K562 (cell line): ENCODE data around the gene PMPCB. TPM values are rescaled to one million over a fixed set of nuclear protein-coding genes. Genes with fewer than 3 reads are reported as not detected.

Experiments
- BRD9 ChIP-seq: fragments of 450-650 bp; IDR thresholded peaks from 2 replicates; pipeline ENCODE4 v1.6.1; 2018; ENCODE audit warnings: low read depth; ENCODE audit not compliant: partially characterized antibody
- CBX3 ChIP-seq, 2 experiments: IDR thresholded peaks; 1 replicate in 1 of 2; 2 replicates in 1 of 2; pipeline ENCODE4 v1.6.1; 2012; ENCODE audit warnings: inconsistent platforms in 2 of 2, low read length in 2 of 2, borderline replicate concordance in 1 of 2, control low read depth in 1 of 2
- CREB1 ChIP-seq, 2 experiments: sonication (generic) in 1 of 2; formaldehyde crosslinking in 1 of 2; IDR thresholded peaks; 2 replicates each; pipeline versions ENCODE4 v1.6.1 to v1.8.0; 2012 to 2022; ENCODE audit warnings: inconsistent platforms in 1 of 2, mild to moderate bottlenecking in 1 of 2, missing genetic modification reagents in 1 of 2, moderate library complexity in 1 of 2
- ETS1 ChIP-seq: conservative IDR thresholded peaks from 2 replicates; pipeline ENCODE4 v1.6.1; 2011; ENCODE audit warnings: low read depth, mild to moderate bottlenecking, low read length; ENCODE audit not compliant: control insufficient read depth
- HES1 ChIP-seq: fragments of 450-650 bp; IDR thresholded peaks from 2 replicates; pipeline ENCODE4 v1.6.1; 2016; ENCODE audit warnings: low read depth, mild to moderate bottlenecking, moderate library complexity
- HEY1 ChIP-seq: fragments of 250-450 bp; sonication (Bioruptor Pico); IDR thresholded peaks from 2 replicates; pipeline ENCODE4 v1.5.0; 2020; ENCODE audit warnings: mild to moderate bottlenecking, moderate library complexity, borderline replicate concordance
- KHSRP ChIP-seq: fragments of 450-650 bp; IDR thresholded peaks from 2 replicates; pipeline ENCODE4 v1.6.1; 2017
- KLF16 ChIP-seq: IDR thresholded peaks from 2 replicates; pipeline ENCODE4 v1.6.1; 2016; ENCODE audit warnings: antibody characterized with exemption
- NUFIP1 ChIP-seq: fragments of 450-650 bp; IDR thresholded peaks from 2 replicates; pipeline ENCODE4 v1.6.1; 2018; ENCODE audit not compliant: partially characterized antibody
- PML ChIP-seq: IDR thresholded peaks from 2 replicates; pipeline ENCODE4 v1.6.1; 2012; ENCODE audit warnings: low read length, inconsistent platforms
- PREB ChIP-seq: sonication (generic); formaldehyde crosslinking; IDR thresholded peaks from 2 replicates; pipeline ENCODE4 v1.8.1; 2023; ENCODE audit warnings: mild to moderate bottlenecking, missing genetic modification reagents
- PRPF4 ChIP-seq: fragments of 200-400 bp; formaldehyde crosslinking; IDR thresholded peaks from one replicate; pipeline ENCODE4 v1.6.1; 2017; ENCODE audit warnings: low read length, low read depth, mild to moderate bottlenecking; ENCODE audit not compliant: insufficient read depth, poor library complexity, severe bottlenecking
- TAF7 ChIP-seq: fragments of 450-650 bp; IDR thresholded peaks from 2 replicates; pipeline ENCODE4 v1.6.1; 2016; ENCODE audit warnings: missing genetic modification characterization, missing compliant biosample characterization
- TRIM24 ChIP-seq, 2 experiments: fragments of 450-650 bp; IDR thresholded peaks; 2 replicates each; pipeline ENCODE4 v1.6.1; 2016
- ZBTB11 ChIP-seq, 3 experiments: fragments of 200-800 bp in 1 of 3; fragments of 250-450 bp in 1 of 3; fragments of 450-650 bp in 1 of 3; sonication (Bioruptor Pico) in 1 of 3; sonication (Bioruptor generic) in 1 of 3; formaldehyde crosslinking in 1 of 3; IDR thresholded peaks; 2 replicates each; pipeline versions ENCODE4 v1.6.1 to v1.8.0; 2016 to 2022; ENCODE audit warnings: mild to moderate bottlenecking in 2 of 3, missing genetic modification characterization in 2 of 3, missing compliant biosample characterization in 1 of 3, moderate library complexity in 1 of 3
- ZNF12 ChIP-seq: sonication (generic); formaldehyde crosslinking; IDR thresholded peaks from 2 replicates; pipeline ENCODE4 v1.4.0; 2020; ENCODE audit warnings: mild to moderate bottlenecking, missing genetic modification reagents
- ZNF655 ChIP-seq: fragments of 250-450 bp; sonication (Bioruptor Pico); IDR thresholded peaks from 2 replicates; pipeline ENCODE4 v1.5.0; 2021
- polyA plus RNA-seq, 8 experiments: library from polyadenylated mRNA; depleted of rRNA in 4 of 8; stranded (reverse) in 5 of 8; unstranded in 3 of 8; fragments of >200 nt; fragmentation: Nextera tagmentation in 2 of 8; fragmentation: Illumina TruSeq in 1 of 8; extraction: Ambion mirVana in 2 of 8; extraction: Trizol in 1 of 8; gene quantifications; 2 replicates each; pipeline versions ENCODE4 v1.2.1 to v1.2.3, GENCODE V29; 2011 to 2014; ENCODE audit warnings: inconsistent platforms in 1 of 8, missing spikeins in 1 of 8
- total RNA-seq, 7 experiments: library from RNA; depleted of rRNA in 6 of 7; stranded (reverse); fragments of >200 nt in 6 of 7; fragmentation: Illumina TruSeq in 2 of 7; extraction: Trizol in 2 of 7; gene quantifications; 2 replicates each; pipeline versions ENCODE4 v1.2.1 to v1.2.3, GENCODE V29; 2011 to 2021; ENCODE audit warnings: low replicate concordance in 1 of 7

Gene PMPCB
- total and polyA plus RNA-seq, 9 of the 15 experiments (the other 6 are each of a cell fraction or from before 2014, with no cell fraction given): 61.2 to 209 (median 105) TPM

GRCh38 chr7:103347507-103348267 lies 50.5 kb downstream of the PMPCB start, which contains the start of gene PSMC2 (continued):
- no peak for TF ChIP-seq HES1
- TF ChIP-seq PREB (CRISPR knock-in tag): no peak
- TF ChIP-seq KLF16: no peak
- peak in 1 of 2 experiments; percentile 95; a peak in 2 of 4 replicates for TF ChIP-seq TRIM24 (IDR thresholded peaks at IDR 0.05)
- TF ChIP-seq PML: peak; percentile 84
- peak; percentile 70 for TF ChIP-seq TAF7 (tag)
- TF ChIP-seq ZNF12 (CRISPR knock-in tag): no peak
- TF ChIP-seq CBX3 (IDR thresholded peaks at IDR 0.05; ENCODE audit: borderline replicate concordance in 1 of 2, low read length in 2 of 2): peak in 1 of 2 experiments; percentile 70; a peak in 1 of 3 replicates
- TF ChIP-seq KHSRP: no peak
- peak; percentile 86 for TF ChIP-seq ETS1
- TF ChIP-seq NUFIP1: no peak
- TF ChIP-seq ZNF655: no peak
- TF ChIP-seq CREB1 (IDR thresholded peaks at IDR 0.05): 0 out of 2 replicates have a peak, but pooled peaks have one; percentile 52
- TF ChIP-seq CREB1 (CRISPR knock-in tag; IDR thresholded peaks at IDR 0.05): no peak
- no peak for TF ChIP-seq HEY1 (CRISPR knock-in tag)
- peak; percentile 94 to 99 (median 99) for TF ChIP-seq ZBTB11 (CRISPR knock-in tag; IDR thresholded peaks at IDR 0.05)
- TF ChIP-seq PRPF4: no peak
- peak; percentile 76 for TF ChIP-seq BRD9
